Measurements from ENCODE around the gene ANKRD6. TPM values are rescaled to one million over a fixed set of nuclear protein-coding genes. Genes with fewer than 3 reads are reported as not detected.

Gene ANKRD6
- total and polyA plus RNA-seq, 11 donors, result 3.5 to 14.1 (median 10.2) TPM

GRCh38 chr6:89616531-89616930 lies 183.6 kb downstream of the ANKRD6 start:
- Histone ChIP-seq H3K27ac (no peak overlapping the region), H3K4me3 (no peak overlapping the region), H3K36me3 (peaks cover 0 to 33% (median 6%) of the 10 kb centered on the region in 9 donors), H3K4me1 (peaks cover 0 to 4% (median 0%) of the 10 kb centered on the region in 12 donors), H3K27me3 (no peaks in the 10 kb centered on the region), H3K9me3 (no peaks in the 10 kb centered on the region)
- intact Hi-C loops (cut with DNase I), result no loop called here
- 86 to 98% (median 96%) methylated on average over 5 of the region's 5 CpGs for WGBS, 4 donors
- TF ChIP-seq CTCF (IDR thresholded peaks at IDR 0.05), result no peak
- TF ChIP-seq POLR2A (IDR thresholded peaks at IDR 0.05), result no peak
- no peak for DNase-seq
- ATAC-seq, result no peak

- DNase-seq (no peak), ATAC-seq (no peak)
- intact Hi-C loops (cut with DNase I), result no loop called here
- no peaks in the 10 kb centered on the region for H3K9me3 ChIP-seq
- WGBS, 4 donors, result 92 to 96% (median 95%) methylated on average over 4 to 6 of the region's 6 CpGs
- TF ChIP-seq POLR2A (IDR thresholded peaks at IDR 0.05) (no peak), CTCF (IDR thresholded peaks at IDR 0.05) (no peak)
- peaks cover 0 to 4% (median 0%) of the 10 kb centered on the region in 12 donors for H3K4me1 ChIP-seq
- H3K27me3 ChIP-seq, result no peaks in the 10 kb centered on the region
- no peak overlapping the region for H3K4me3 ChIP-seq
- H3K27ac ChIP-seq, result no peak overlapping the region
- peaks cover 0 to 33% (median 6%) of the 10 kb centered on the region in 9 donors for H3K36me3 ChIP-seq
These were observed 185.1 kb downstream of the ANKRD6 start for GRCh38 chr6:89618026-89618425.

- Histone ChIP-seq H3K27me3 (no peaks in the 10 kb centered on the region), H3K36me3 (peaks cover 0 to 37% (median 12%) of the 10 kb centered on the region in 9 donors), H3K27ac (no peak overlapping the region), H3K9me3 (no peaks in the 10 kb centered on the region), H3K4me3 (no peak overlapping the region), H3K4me1 (no peaks in the 10 kb centered on the region)
- 97 to 98% (median 97%) methylated on average over 6 of the region's 6 CpGs for WGBS, 4 donors
- DNase-seq (no peak), ATAC-seq (no peak)
- TF ChIP-seq POLR2A (IDR thresholded peaks at IDR 0.05), result no peak
- no peak for TF ChIP-seq CTCF (IDR thresholded peaks at IDR 0.05)
- intact Hi-C loops (cut with DNase I), result no loop called here
These were observed 186.6 kb downstream of the ANKRD6 start for GRCh38 chr6:89619567-89619966.

- intact Hi-C loops (cut with DNase I), result no loop called here
- no peaks in the 10 kb centered on the region for H3K4me1 ChIP-seq
- ATAC-seq (no peak), DNase-seq (no peak)
- H3K27ac ChIP-seq, result no peak overlapping the region
- no peaks in the 10 kb centered on the region for H3K9me3 ChIP-seq
- 89 to 98% (median 91%) methylated on average over 6 to 8 of the region's 8 CpGs for WGBS, 4 donors
- H3K27me3 ChIP-seq, result no peaks in the 10 kb centered on the region
- no peak overlapping the region for H3K4me3 ChIP-seq
- no peak for TF ChIP-seq CTCF (IDR thresholded peaks at IDR 0.05)
- no peak for TF ChIP-seq POLR2A (IDR thresholded peaks at IDR 0.05)
- H3K36me3 ChIP-seq, result peaks cover 0 to 55% (median 15%) of the 10 kb centered on the region in 9 donors
These were observed 190.8 kb downstream of the ANKRD6 start for GRCh38 chr6:89623749-89624148.

All from heart left ventricle (tissue), 16 donors.